Hepatocyte (in vitro differentiated cells): Measurements from ENCODE around the gene FBXW2. TPM values are rescaled to one million over a fixed set of nuclear protein-coding genes. Genes with fewer than 3 reads are reported as not detected.

Source experiments
- DNase-seq: peaks from one replicate; pipeline ENCODE4 v3.0.0-alpha.2; 2016; ENCODE audit warnings: low spot score
- H2AFZ ChIP-seq: fragments of 200-600 bp; sonication (generic); 2 replicates; pipeline ENCODE4 v1.6.0; 2016; ENCODE audit warnings: antibody characterized with exemption, mild to moderate bottlenecking
- H3K27ac ChIP-seq: fragments of 200-600 bp; sonication (generic); 2 replicates; pipeline ENCODE4 v1.5.1; 2016; ENCODE audit warnings: mild to moderate bottlenecking
- H3K27me3 ChIP-seq: fragments of 200-600 bp; sonication (generic); 2 replicates; pipeline ENCODE4 v1.6.1; 2016
- H3K36me3 ChIP-seq: fragments of 200-600 bp; sonication (generic); replicated peaks from 2 replicates; pipeline ENCODE4 v1.5.1; 2016; ENCODE audit warnings: low read depth; ENCODE audit not compliant: insufficient read depth
- H3K4me1 ChIP-seq: fragments of 200-600 bp; sonication (generic); 2 replicates; pipeline ENCODE4 v1.5.1; 2016; ENCODE audit warnings: mild to moderate bottlenecking, moderate library complexity; ENCODE audit not compliant: insufficient read depth
- H3K4me2 ChIP-seq: fragments of 200-600 bp; sonication (generic); 2 replicates; pipeline ENCODE4 v1.6.0; 2016
- H3K4me3 ChIP-seq: fragments of 200-600 bp; sonication (generic); 2 replicates; pipeline ENCODE4 v1.5.1; 2016; ENCODE audit warnings: mild to moderate bottlenecking
- H3K79me2 ChIP-seq: fragments of 200-600 bp; sonication (generic); 2 replicates; pipeline ENCODE4 v1.6.0; 2017; ENCODE audit warnings: mild to moderate bottlenecking
- H3K9me2 ChIP-seq: fragments of 200-600 bp; sonication (generic); replicated peaks from 2 replicates; pipeline ENCODE4 v1.6.0; 2017; ENCODE audit warnings: mild to moderate bottlenecking; ENCODE audit not compliant: insufficient read depth
- H3K9me3 ChIP-seq: fragments of 200-600 bp; sonication (generic); 2 replicates; pipeline ENCODE4 v1.5.1; 2016; ENCODE audit warnings: low read depth, mild to moderate bottlenecking
- H4K20me1 ChIP-seq: fragments of 200-600 bp; sonication (generic); 2 replicates; pipeline ENCODE4 v1.6.0; 2016; ENCODE audit warnings: mild to moderate bottlenecking; ENCODE audit not compliant: insufficient read depth, poor library complexity, severe bottlenecking
- CTCF ChIP-seq: fragments of 200-600 bp; sonication (generic); IDR thresholded peaks from 2 replicates; pipeline ENCODE4 v1.5.1; 2016; ENCODE audit warnings: antibody characterized with exemption, mild to moderate bottlenecking; ENCODE audit not compliant: poor library complexity
- EZH2 ChIP-seq: fragments of 200-600 bp; sonication (generic); IDR thresholded peaks from 2 replicates; pipeline ENCODE4 v1.6.1; 2016; ENCODE audit warnings: antibody characterized with exemption, mild to moderate bottlenecking, borderline replicate concordance
- EZH2phosphoT487 ChIP-seq: fragments of 200-600 bp; sonication (generic); IDR thresholded peaks from one replicate; pipeline ENCODE4 v1.6.1; 2018; ENCODE audit warnings: antibody characterized with exemption, mild to moderate bottlenecking, low read depth, moderate library complexity; ENCODE audit not compliant: unreplicated experiment, severe bottlenecking
- WGBS: methylation state at CpG from one replicate; pipeline ENCODE4 v1.1.6; 2016; ENCODE audit warnings: low lambda C conversion rate; ENCODE audit errors: missing lambda C conversion rate; 5-methylcytosine and 5-hydroxymethylcytosine counted together
- polyA plus RNA-seq: library from polyadenylated mRNA; unstranded; fragments of >200 nt; fragmentation: Nextera tagmentation; extraction: Ambion mirVana; gene quantifications from 2 replicates; pipeline ENCODE4 v1.2.1, GENCODE V29; 2016
- total RNA-seq: library from RNA; depleted of rRNA; stranded (reverse); fragments of >200 nt; gene quantifications from 2 replicates; pipeline ENCODE4 v1.2.3, GENCODE V29; 2014

Gene FBXW2
- total and polyA plus RNA-seq, 2 experiments from 2014 or later: 34.6 to 52.0 TPM

- H3K4me2 ChIP-seq: no peak overlapping the region
- H3K9me3 ChIP-seq: no peaks in the 10 kb centered on the region
- H3K4me3 ChIP-seq: no peak overlapping the region
- peaks cover 7% of the 10 kb centered on the region for H3K4me1 ChIP-seq
- no peak for TF ChIP-seq EZH2
- no peak for TF ChIP-seq CTCF
- no peak for TF ChIP-seq EZH2phosphoT487
- H4K20me1 ChIP-seq: no peaks in the 10 kb centered on the region
- DNase-seq: no peak
- no peak overlapping the region for H3K27ac ChIP-seq
- no peaks in the 10 kb centered on the region for H3K36me3 ChIP-seq
- H3K9me2 ChIP-seq: no peaks in the 10 kb centered on the region
- no peak overlapping the region for H2AFZ ChIP-seq
- H3K79me2 ChIP-seq: no peaks in the 10 kb centered on the region
- no peaks in the 10 kb centered on the region for H3K27me3 ChIP-seq
These were observed 53.1 kb downstream of the FBXW2 start for GRCh38 chr9:120740132-120740531.

GRCh38 chr9:120737416-120738165, 55.6 kb downstream of the FBXW2 start:
- no peaks in the 10 kb centered on the region for H3K9me3 ChIP-seq
- no peaks in the 10 kb centered on the region for H4K20me1 ChIP-seq
- DNase-seq: no peak
- H3K79me2 ChIP-seq: no peaks in the 10 kb centered on the region
- H3K9me2 ChIP-seq: no peaks in the 10 kb centered on the region
- no peak for TF ChIP-seq EZH2
- TF ChIP-seq EZH2phosphoT487: no peak
- no peak for TF ChIP-seq CTCF
- no peaks in the 10 kb centered on the region for H3K27me3 ChIP-seq
- H2AFZ ChIP-seq: no peak overlapping the region
- H3K27ac ChIP-seq: no peak overlapping the region
- H3K4me2 ChIP-seq: no peak overlapping the region
- H3K4me1 ChIP-seq: peaks cover 16% of the 10 kb centered on the region
- no peaks in the 10 kb centered on the region for H3K36me3 ChIP-seq
- WGBS: 95% methylated on average over 5 of the region's 5 CpGs
- H3K4me3 ChIP-seq: no peak overlapping the region

- Histone ChIP-seq H3K4me2 (no peak overlapping the region), H4K20me1 (no peaks in the 10 kb centered on the region), H3K79me2 (no peaks in the 10 kb centered on the region), H3K9me3 (no peaks in the 10 kb centered on the region), H3K27me3 (no peaks in the 10 kb centered on the region), H3K4me3 (no peak overlapping the region), H3K27ac (no peak overlapping the region), H3K4me1 (peaks cover 16% of the 10 kb centered on the region), H2AFZ (no peak overlapping the region), H3K9me2 (no peaks in the 10 kb centered on the region), H3K36me3 (no peaks in the 10 kb centered on the region)
- TF ChIP-seq EZH2 (no peak), CTCF (no peak), EZH2phosphoT487 (no peak)
- no peak for DNase-seq
- WGBS: 93% methylated on average over 2 of the region's 2 CpGs
These were observed 56.3 kb downstream of the FBXW2 start for GRCh38 chr9:120736881-120737280.
